H1 (cell line): Measurements from ENCODE around the gene GRK7. TPM values are rescaled to one million over a fixed set of nuclear protein-coding genes. Genes with fewer than 3 reads are reported as not detected.
A peak's percentile ranks its signal among the peaks of the same experiment; 100 is the strongest.

ENCODE experiments used
- CTCF ChIA-PET: fragments of 300-600 bp; sonication (Branson Sonifier 250); formaldehyde crosslinking; loops from one replicate; lab custom pipeline; 2021; ENCODE audit not compliant: partially characterized antibody; lab: Charles Lee
- POLR2A ChIA-PET: fragments of 300-600 bp; sonication (Branson Sonifier 250); formaldehyde crosslinking; loops from one replicate; lab custom pipeline; 2021; ENCODE audit warnings: inconsistent platforms; ENCODE audit not compliant: partially characterized antibody; lab: Charles Lee
- DNase-seq, 2 experiments: peaks; one replicate each; pipeline versions ENCODE4 v3.0.0 to v3.0.0-alpha.2; 2010 to 2022; ENCODE audit warnings: low spot score in 2 of 2, low read depth in 1 of 2, mixed read lengths in 1 of 2
- FAIRE-seq: peaks from 2 replicates; lab custom pipeline; 2011; peaks lifted over from hg19 to GRCh38; lab: Jason Lieb, UNC
- H2AFZ ChIP-seq: 2 replicates; pipeline ENCODE4 v1.8.1; 2012; ENCODE audit warnings: low read length, inconsistent platforms
- H2AK5ac ChIP-seq: 2 replicates; pipeline ENCODE4 v1.6.1; 2013; ENCODE audit warnings: low read depth, low read length
- H2BK120ac ChIP-seq: replicated peaks from 2 replicates; pipeline ENCODE3; 2013; ENCODE audit warnings: low read depth, low read length, inconsistent platforms
- H2BK12ac ChIP-seq: 2 replicates; pipeline ENCODE4 v1.6.1; 2013; ENCODE audit warnings: low read depth, low read length
- H2BK15ac ChIP-seq: 2 replicates; pipeline ENCODE4 v1.6.1; 2013; ENCODE audit warnings: low read length
- H2BK20ac ChIP-seq: 2 replicates; pipeline ENCODE4 v1.6.1; 2013; ENCODE audit warnings: low read length
- H2BK5ac ChIP-seq: 2 replicates; pipeline ENCODE4 v1.6.1; 2013; ENCODE audit warnings: low read depth, low read length
- H3K14ac ChIP-seq: 2 replicates; pipeline ENCODE4 v1.6.1; 2013; ENCODE audit warnings: inconsistent platforms; ENCODE audit not compliant: insufficient read length
- H3K18ac ChIP-seq: 2 replicates; pipeline ENCODE4 v1.6.1; 2013; ENCODE audit warnings: low read length; ENCODE audit errors: extremely low read depth
- H3K23ac ChIP-seq: 2 replicates; pipeline ENCODE4 v1.6.1; 2013; ENCODE audit warnings: inconsistent platforms; ENCODE audit not compliant: insufficient read length
- H3K23me2 ChIP-seq: 2 replicates; pipeline ENCODE4 v1.6.1; 2013; ENCODE audit warnings: low read depth, low read length
- H3K27ac ChIP-seq: 2 replicates; pipeline ENCODE4 v1.6.1; 2011; ENCODE audit warnings: low read depth, low read length, inconsistent platforms
- H3K27me3 ChIP-seq, 4 experiments: replicated peaks in 1 of 4; 1 replicate in 1 of 4; 2 replicates in 3 of 4; pipeline versions ENCODE4 v1.6.1 to v1.8.1; 2011 to 2013; ENCODE audit warnings: low read length in 3 of 4, mild to moderate bottlenecking in 3 of 4, inconsistent platforms in 2 of 4, mixed read lengths in 2 of 4, moderate library complexity in 1 of 4; ENCODE audit not compliant: control insufficient read depth in 3 of 4, insufficient read depth in 3 of 4; ENCODE audit errors: extremely low read depth in 1 of 4
- H3K36me3 ChIP-seq, 4 experiments: 2 replicates each; pipeline versions ENCODE4 v1.6.1 to v1.8.1; 2011 to 2013; ENCODE audit warnings: mild to moderate bottlenecking in 4 of 4, low read length in 3 of 4, moderate library complexity in 2 of 4, control low read depth in 1 of 4, inconsistent platforms in 1 of 4; ENCODE audit not compliant: insufficient read depth in 4 of 4, control insufficient read depth in 2 of 4
- H3K4ac ChIP-seq: replicated peaks from 2 replicates; pipeline ENCODE3; 2013; ENCODE audit warnings: low read length, low read depth, mixed read lengths, inconsistent platforms; ENCODE audit not compliant: insufficient read length
- H3K4me1 ChIP-seq, 4 experiments: replicated peaks in 1 of 4; 1 replicate in 1 of 4; 2 replicates in 3 of 4; pipeline versions ENCODE4 v1.6.1 to v1.8.1; 2011 to 2013; ENCODE audit warnings: low read length in 3 of 4, inconsistent platforms in 2 of 4, mixed read lengths in 1 of 4; ENCODE audit not compliant: insufficient read depth in 4 of 4, control insufficient read depth in 3 of 4
- H3K4me2 ChIP-seq, 2 experiments: 2 replicates each; pipeline versions ENCODE4 v1.6.1 to v1.8.1; 2011 to 2013; ENCODE audit warnings: low read depth in 2 of 2, low read length in 2 of 2, control low read depth in 1 of 2, inconsistent platforms in 1 of 2, mild to moderate bottlenecking in 1 of 2; ENCODE audit not compliant: insufficient read depth in 1 of 2
- H3K4me3 ChIP-seq, 4 experiments: fragments of 200-600, 300-600 bp in 1 of 4; sonication (generic), shearing (Covaris generic), sonication (Bioruptor Twin) in 1 of 4; 2 replicates each; pipeline versions ENCODE4 v1.5.1 to v1.8.1; 2011 to 2016; ENCODE audit warnings: low read length in 4 of 4, low read depth in 3 of 4, control low read depth in 2 of 4, inconsistent platforms in 2 of 4, mild to moderate bottlenecking in 2 of 4, mixed read lengths in 1 of 4, moderate library complexity in 1 of 4; ENCODE audit not compliant: insufficient read depth in 2 of 4; ENCODE audit errors: extremely low read depth in 1 of 4
- H3K56ac ChIP-seq: replicated peaks from 2 replicates; pipeline ENCODE3; 2013; ENCODE audit warnings: low read depth, mild to moderate bottlenecking, mixed read lengths, low read length, inconsistent platforms; ENCODE audit not compliant: insufficient read length
- H3K79me1 ChIP-seq: 2 replicates; pipeline ENCODE4 v1.6.1; 2013; ENCODE audit warnings: low read depth, low read length, control low read depth
- H3K79me2 ChIP-seq, 2 experiments: 2 replicates each; pipeline versions ENCODE4 v1.6.1 to v1.8.1; 2012 to 2013; ENCODE audit warnings: low read length in 2 of 2, mild to moderate bottlenecking in 2 of 2, inconsistent platforms in 1 of 2; ENCODE audit not compliant: insufficient read depth in 2 of 2, control insufficient read depth in 1 of 2
- H3K9ac ChIP-seq, 4 experiments: replicated peaks in 1 of 4; 1 replicate in 1 of 4; 2 replicates in 3 of 4; pipeline versions ENCODE4 v1.6.1 to v1.8.1; 2011 to 2013; ENCODE audit warnings: low read depth in 3 of 4, low read length in 3 of 4, control low read depth in 2 of 4, mild to moderate bottlenecking in 2 of 4, moderate library complexity in 2 of 4, inconsistent platforms in 1 of 4; ENCODE audit errors: extremely low read depth in 1 of 4
- H3K9me3 ChIP-seq, 2 experiments: 2 replicates each; pipeline versions ENCODE4 v1.6.1 to v1.8.1; 2012 to 2013; ENCODE audit warnings: mild to moderate bottlenecking in 2 of 2, moderate library complexity in 2 of 2, control low read depth in 1 of 2, inconsistent platforms in 1 of 2, low read depth in 1 of 2, low read length in 1 of 2, mixed read lengths in 1 of 2; ENCODE audit not compliant: insufficient read depth in 2 of 2
- H4K20me1 ChIP-seq, 2 experiments: replicated peaks in 1 of 2; 2 replicates each; pipeline versions ENCODE3 to v1.8.1; 2011 to 2013; ENCODE audit warnings: inconsistent platforms in 2 of 2, low read length in 2 of 2, mild to moderate bottlenecking in 1 of 2; ENCODE audit not compliant: insufficient read depth in 2 of 2, control insufficient read depth in 1 of 2
- H4K5ac ChIP-seq: 2 replicates; pipeline ENCODE4 v1.6.1; 2013; ENCODE audit warnings: low read length, low read depth, mixed read lengths, inconsistent platforms; ENCODE audit not compliant: insufficient read length
- H4K8ac ChIP-seq: 2 replicates; pipeline ENCODE4 v1.8.0; 2013; ENCODE audit warnings: mild to moderate bottlenecking, moderate library complexity, low read length, inconsistent platforms; ENCODE audit not compliant: insufficient read depth; ENCODE audit errors: extremely low read depth
- H4K91ac ChIP-seq: replicated peaks from 2 replicates; pipeline ENCODE3; 2013; ENCODE audit warnings: low read length, mixed read lengths, inconsistent platforms; ENCODE audit not compliant: insufficient read length
- CEBPB ChIP-seq: IDR thresholded peaks from 2 replicates; pipeline ENCODE4 v1.6.1; 2012; ENCODE audit warnings: low read depth, low read length
- CTBP2 ChIP-seq: IDR thresholded peaks from 2 replicates; pipeline ENCODE4 v1.7.0; 2011; ENCODE audit warnings: borderline replicate concordance, mild to moderate bottlenecking, moderate library complexity, mixed read lengths, low read length; ENCODE audit not compliant: insufficient read depth, insufficient read length
- FOSL1 ChIP-seq: IDR thresholded peaks from 2 replicates; pipeline ENCODE4 v1.6.1; 2011; ENCODE audit warnings: mild to moderate bottlenecking, low read depth, low read length, moderate library complexity; ENCODE audit not compliant: insufficient read depth
- HDAC2 ChIP-seq, 2 experiments: fragments of 300-600 bp in 1 of 2; sonication (generic) in 1 of 2; IDR thresholded peaks; 2 replicates each; pipeline ENCODE4 v1.6.1; 2011 to 2012; ENCODE audit warnings: low read depth in 2 of 2, low read length in 2 of 2, mild to moderate bottlenecking in 2 of 2, moderate library complexity in 2 of 2, borderline replicate concordance in 1 of 2, inconsistent platforms in 1 of 2
- MAFK ChIP-seq: IDR thresholded peaks from 2 replicates; pipeline ENCODE4 v1.6.1; 2012; ENCODE audit warnings: low read depth, mild to moderate bottlenecking, improper control_type of control experiment, low read length
- PHF8 ChIP-seq: fragments of 200-600 bp; sonication (generic); conservative IDR thresholded peaks from 2 replicates; pipeline ENCODE4 v1.7.1; 2012; ENCODE audit warnings: low read depth, mild to moderate bottlenecking, inconsistent platforms, low read length, moderate library complexity
- RFX5 ChIP-seq: IDR thresholded peaks from 2 replicates; pipeline ENCODE4 v1.6.1; 2011; ENCODE audit warnings: low read depth, low read length, improper control_type of control experiment, borderline replicate concordance
- WGBS, 2 experiments: shearing (Covaris generic) in 1 of 2; methylation state at CpG; one replicate each; pipeline versions ENCODE4 v1.1.6 to v1.1.7; 2013 to 2015; ENCODE audit warnings: low lambda C conversion rate in 2 of 2, mixed read lengths in 2 of 2, inconsistent platforms in 1 of 2, low coverage in 1 of 2, missing lambda C conversion rate in 1 of 2; ENCODE audit not compliant: insufficient replicate concordance in 2 of 2, insufficient coverage in 1 of 2, insufficient read length in 1 of 2; ENCODE audit errors: extremely low coverage in 1 of 2, missing lambda C conversion rate in 1 of 2; 5-methylcytosine and 5-hydroxymethylcytosine counted together
- polyA plus RNA-seq, 7 experiments: library from polyadenylated mRNA; depleted of rRNA in 3 of 7; stranded (reverse) in 5 of 7; unstranded in 2 of 7; fragments of >200 nt in 5 of 7; fragments of 200-250 nt in 2 of 7; gene quantifications; 1 replicate in 5 of 7; 2 replicates in 1 of 7; 4 replicates in 1 of 7; pipeline versions ENCODE4 v1.2.1 to v1.2.3, GENCODE V29; 2011 to 2013; ENCODE audit warnings: missing spikeins in 2 of 7, mixed read lengths in 2 of 7
- total RNA-seq: library from RNA; stranded (reverse); fragmentation: NEBNext Ultra II Directional; extraction: Animal tissue kit (Norgen Biotek cat#: 25700); gene quantifications from 2 replicates; pipeline ENCODE4 v1.2.1, GENCODE V29; 2021
- TF ChIP-seq, protein P1 (sequence below): IDR thresholded peaks from 2 replicates; pipeline ENCODE4 v1.6.1; 2011; ENCODE audit warnings: low read depth, mild to moderate bottlenecking, low read length; ENCODE audit not compliant: insufficient read depth
- TF ChIP-seq, protein P2 (sequence below): IDR thresholded peaks from 2 replicates; pipeline ENCODE4 v1.6.1; 2012; ENCODE audit warnings: inconsistent platforms

Gene GRK7
- total and polyA plus RNA-seq, 2 of the 8 experiments (the other 6 are each of a cell fraction or from before 2014, with no cell fraction given), result not detected

DNA sequence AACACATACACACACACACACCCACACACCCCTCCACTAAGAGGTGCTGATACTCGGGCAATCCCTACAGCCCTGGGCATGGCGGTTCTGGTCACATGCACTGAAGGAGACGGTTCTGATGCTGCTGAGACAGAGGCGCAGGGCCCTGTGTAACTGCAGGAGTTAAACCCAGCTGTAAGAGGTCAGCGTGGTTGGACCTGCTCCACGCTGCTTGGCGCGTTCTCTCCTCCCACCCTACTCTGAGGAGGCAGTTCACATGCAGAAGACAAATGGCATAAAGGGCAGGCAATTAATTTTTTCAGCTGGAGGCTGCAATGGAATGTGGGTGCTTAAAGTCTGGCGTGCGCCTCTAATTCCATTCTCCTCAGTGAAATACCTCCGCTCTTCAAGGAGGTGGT, 35.2 kb downstream of the GRK7 start:
- WGBS, 2 experiments, result 88% methylated on average over 11 of the region's 11 CpGs; no CpG with 5 or more reads in 1 of the 2 experiments
- FAIRE-seq, result no peak
- H3K27ac ChIP-seq, result no peak overlapping the region
- TF ChIP-seq, protein P1, sequence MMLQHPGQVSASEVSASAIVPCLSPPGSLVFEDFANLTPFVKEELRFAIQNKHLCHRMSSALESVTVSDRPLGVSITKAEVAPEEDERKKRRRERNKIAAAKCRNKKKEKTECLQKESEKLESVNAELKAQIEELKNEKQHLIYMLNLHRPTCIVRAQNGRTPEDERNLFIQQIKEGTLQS, result no peak
- TF ChIP-seq PHF8 (no peak), FOSL1 (no peak), CEBPB (no peak), RFX5 (no peak), CTBP2 (no peak), MAFK (no peak), HDAC2 (IDR thresholded peaks at IDR 0.05; ENCODE audit: borderline replicate concordance in 1 of 2, low read depth in 2 of 2, low read length in 2 of 2) (no peak)
- TF ChIP-seq, protein P2, sequence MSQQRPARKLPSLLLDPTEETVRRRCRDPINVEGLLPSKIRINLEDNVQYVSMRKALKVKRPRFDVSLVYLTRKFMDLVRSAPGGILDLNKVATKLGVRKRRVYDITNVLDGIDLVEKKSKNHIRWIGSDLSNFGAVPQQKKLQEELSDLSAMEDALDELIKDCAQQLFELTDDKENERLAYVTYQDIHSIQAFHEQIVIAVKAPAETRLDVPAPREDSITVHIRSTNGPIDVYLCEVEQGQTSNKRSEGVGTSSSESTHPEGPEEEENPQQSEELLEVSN, result no peak

More for the DNA sequence above, 35.2 kb downstream of the GRK7 start:
- Histone ChIP-seq H2BK15ac (no peak overlapping the region), H3K4me3 (no peak overlapping the region), H4K91ac (no peak overlapping the region), H2AK5ac (peak overlapping the region; percentile 75; the same call in 1 of the 2 replicates), H3K79me2 (no peaks in the 10 kb centered on the region), H3K56ac (no peak overlapping the region), H3K4ac (no peak overlapping the region), H2BK5ac (peak overlapping the region; percentile 54; the same call in 1 of the 2 replicates), H3K27me3 (peaks cover 0 to 18% (median 11%) of the 10 kb centered on the region in 4 experiments; a peak in 5 of 7 replicates), H3K4me2 (peak overlapping the region in 1 of 2 experiments; percentile 86; a peak in 1 of 4 replicates), H2BK12ac (peak overlapping the region; percentile 40; the same call in 1 of the 2 replicates), H3K18ac (no peak overlapping the region), H3K9me3 (peaks cover 0 to 2% of the 10 kb centered on the region in 2 experiments; a peak in 1 of 4 replicates), H3K9ac (no peak overlapping the region), H3K14ac (no peak overlapping the region), H2BK120ac (peak overlapping the region; percentile 24), H3K23ac (no peak overlapping the region), H4K5ac (no peak overlapping the region), H3K4me1 (peaks cover 11 to 23% (median 17%) of the 10 kb centered on the region in 4 experiments), H3K79me1 (no peaks in the 10 kb centered on the region), H4K8ac (no peak overlapping the region), H3K23me2 (peaks cover 4% of the 10 kb centered on the region; the same call in 1 of the 2 replicates), H2BK20ac (no peak overlapping the region), H2AFZ (no peak overlapping the region), H3K36me3 (no peaks in the 10 kb centered on the region), H4K20me1 (no peaks in the 10 kb centered on the region)
- no peak for DNase-seq
- CTCF ChIA-PET, result interaction anchor here (0.6 to 2.4 kb wide), 2 partner anchors 77 to 114 kb away, joined by 3 to 11 read pairs; no protein-coding TSS in a partner anchor
- POLR2A ChIA-PET, result interaction anchor here (0.8 to 1.6 kb wide), 3 partner anchors 60 to 78 kb away, joined by 4 to 8 read pairs (median 7); partner anchors contain the start of gene ATP1B3
